ENCODE measurements around the gene SIRT2. TPM values are rescaled to one million over a fixed set of nuclear protein-coding genes. Genes with fewer than 3 reads are reported as not detected.

Gene SIRT2
- total RNA-seq, 1 donor from 2014 or later = 178 TPM

- DNase-seq = no peak
These were observed 21.4 kb upstream of the SIRT2 start for GRCh38 chr19:38920602-38921419.

DNA sequence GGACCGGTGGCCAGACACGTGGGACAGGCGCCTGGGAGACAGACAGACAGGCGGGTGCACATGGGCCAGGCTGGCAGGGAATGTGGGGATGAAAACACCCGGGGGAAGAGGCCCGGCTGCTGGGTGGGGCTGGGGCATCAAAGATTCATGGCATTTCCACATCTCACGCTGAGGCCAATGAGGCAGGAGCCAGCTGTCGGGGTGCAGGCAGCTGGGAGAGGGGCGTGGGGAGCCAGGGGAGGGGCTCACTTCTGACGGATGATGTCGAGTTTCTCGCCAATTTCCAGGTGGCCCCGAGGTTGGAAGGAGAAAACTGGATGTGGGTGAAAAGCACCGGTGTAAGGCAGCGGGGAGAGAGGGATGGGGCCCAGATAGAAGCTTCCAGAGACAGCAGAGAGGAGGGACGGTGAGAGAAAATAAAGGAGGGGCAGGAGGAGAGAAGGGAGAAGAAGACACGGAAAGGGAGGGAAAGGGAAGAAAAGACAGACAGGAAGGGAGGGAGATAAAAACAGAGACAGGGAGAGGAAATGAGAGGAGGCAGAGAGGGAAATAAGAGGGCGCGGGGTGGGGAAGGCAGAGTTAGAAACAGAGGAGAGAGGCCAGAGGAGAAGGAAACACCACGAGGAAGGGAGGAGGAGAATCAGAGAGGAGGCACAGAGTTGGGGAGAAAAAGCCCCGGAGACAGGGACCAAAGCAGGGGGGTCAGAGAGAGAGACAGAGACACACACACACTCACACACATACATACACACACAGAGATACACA lies 20.6 kb upstream of the SIRT2 start:
- DNase-seq = peak; percentile 60

- DNase-seq = no peak
These were observed 19.1 kb upstream of the SIRT2 start for GRCh38 chr19:38918526-38918925.

DNA sequence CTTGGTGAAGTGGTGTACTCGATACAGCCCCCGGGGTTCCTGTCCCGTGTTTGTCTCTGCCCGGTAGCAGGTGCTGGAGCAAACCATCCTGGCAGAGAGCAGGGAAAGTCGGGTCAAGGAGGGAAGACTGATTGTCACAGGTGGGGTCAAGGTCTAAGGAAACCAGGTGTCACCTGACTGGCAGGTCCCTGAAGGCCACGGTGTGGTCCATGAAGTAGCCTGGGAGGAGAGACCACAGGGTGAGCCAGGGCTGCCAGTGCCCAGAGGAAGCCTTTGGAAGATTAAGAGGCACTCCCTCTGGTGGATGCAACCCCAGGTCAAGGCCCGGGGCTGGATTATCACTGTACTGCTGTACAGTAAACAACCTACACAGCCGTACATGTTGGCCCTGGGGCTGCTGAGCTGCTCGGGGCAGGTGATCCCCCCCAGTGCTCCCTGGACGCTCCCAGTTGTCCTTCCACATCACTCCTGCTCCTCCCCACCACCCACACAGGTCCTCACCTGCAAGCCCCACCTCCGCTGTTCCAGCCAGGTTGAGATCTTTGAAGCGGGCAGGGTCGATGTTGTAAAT lies 18.6 kb upstream of the SIRT2 start:
- no peak for DNase-seq

DNA sequence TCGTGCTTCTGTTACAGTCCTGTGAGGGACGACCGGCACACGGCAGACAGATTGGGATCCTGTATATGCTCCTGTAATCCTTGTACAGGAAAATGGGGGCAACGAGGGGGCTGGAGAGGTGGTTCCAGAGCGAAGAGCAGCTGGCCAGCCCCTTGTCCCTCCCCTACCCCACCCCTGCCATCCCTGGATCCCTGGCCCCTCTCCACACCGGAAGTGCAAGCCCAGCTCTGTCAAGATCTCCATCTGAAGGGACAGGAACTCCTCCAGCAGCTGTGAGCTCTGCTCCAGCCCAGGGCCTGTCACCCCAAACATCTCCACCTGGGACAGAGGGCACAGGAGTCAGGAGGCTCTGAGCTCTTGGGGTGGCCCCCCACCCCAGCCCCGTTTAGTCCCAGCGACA lies 18.1 kb upstream of the SIRT2 start:
- DNase-seq = no peak

DNA sequence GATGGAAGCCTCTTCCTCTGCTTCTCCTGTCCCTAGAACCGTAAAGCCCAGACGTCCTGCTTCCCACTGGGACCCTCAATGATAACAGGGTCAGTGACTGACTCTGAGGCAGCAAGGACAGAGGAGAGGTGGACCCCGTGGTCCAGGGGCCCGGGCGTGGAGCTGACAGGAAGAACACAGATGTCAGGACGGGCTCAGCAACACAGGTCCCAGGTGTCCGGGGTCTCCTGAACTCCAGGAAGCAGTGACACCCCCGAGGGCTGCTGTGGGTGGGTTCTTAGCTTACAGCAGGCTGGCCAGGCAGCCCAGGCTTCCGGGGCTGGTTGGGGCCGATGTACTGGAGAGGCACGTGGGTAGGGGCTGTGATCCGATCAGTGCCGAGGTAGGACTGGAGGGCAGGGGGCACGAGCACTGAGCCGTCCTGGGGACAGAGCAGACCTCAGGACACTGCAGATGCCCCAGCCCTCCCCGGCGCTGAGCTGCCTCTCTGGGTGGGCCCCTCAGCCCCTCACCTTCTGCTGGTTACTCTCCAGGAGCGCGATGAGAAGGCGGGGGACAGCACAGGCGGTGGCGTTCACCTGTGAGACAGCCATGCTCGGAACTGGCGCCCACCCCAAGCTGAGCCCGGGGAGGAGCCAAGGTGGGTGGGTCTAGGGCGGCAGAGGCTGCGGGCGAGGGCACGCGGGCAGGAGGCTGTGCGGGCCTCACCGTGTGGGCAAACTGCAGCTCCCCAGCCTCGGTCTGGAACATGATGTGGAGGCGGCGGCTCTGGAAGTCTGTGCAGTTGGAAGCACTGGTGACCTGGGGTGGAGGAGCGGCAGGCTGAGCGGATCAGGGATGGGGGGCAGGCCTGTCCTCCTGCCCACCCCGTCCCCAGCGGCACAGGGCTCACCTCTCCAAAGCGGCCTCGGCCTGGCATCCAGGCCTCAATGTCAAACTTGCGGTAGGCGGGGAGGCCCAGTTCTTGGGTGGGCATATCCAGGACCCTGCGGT lies 16.2 kb upstream of the SIRT2 start:
- DNase-seq = no peak

DNA sequence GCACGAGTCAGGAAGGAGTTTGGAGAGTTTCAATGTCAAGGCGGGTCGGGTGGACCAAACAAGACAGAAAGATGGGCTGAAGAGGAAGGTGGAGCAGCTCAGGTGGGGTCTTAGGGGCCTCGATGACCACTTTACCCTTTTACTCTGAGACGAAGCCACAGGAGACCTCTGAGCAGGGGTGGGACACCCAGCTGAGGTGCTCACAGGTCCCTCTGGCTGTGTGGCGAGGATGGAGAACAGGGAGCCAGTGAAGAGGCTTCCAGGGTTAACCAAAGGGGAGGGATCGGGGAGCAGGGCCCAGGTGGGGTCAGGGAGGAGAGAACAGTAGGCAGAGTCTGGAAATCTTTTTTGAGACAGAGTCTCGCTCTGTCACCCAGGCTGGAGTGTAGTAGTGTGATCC lies 14.5 kb upstream of the SIRT2 start:
- no peak for DNase-seq

DNA sequence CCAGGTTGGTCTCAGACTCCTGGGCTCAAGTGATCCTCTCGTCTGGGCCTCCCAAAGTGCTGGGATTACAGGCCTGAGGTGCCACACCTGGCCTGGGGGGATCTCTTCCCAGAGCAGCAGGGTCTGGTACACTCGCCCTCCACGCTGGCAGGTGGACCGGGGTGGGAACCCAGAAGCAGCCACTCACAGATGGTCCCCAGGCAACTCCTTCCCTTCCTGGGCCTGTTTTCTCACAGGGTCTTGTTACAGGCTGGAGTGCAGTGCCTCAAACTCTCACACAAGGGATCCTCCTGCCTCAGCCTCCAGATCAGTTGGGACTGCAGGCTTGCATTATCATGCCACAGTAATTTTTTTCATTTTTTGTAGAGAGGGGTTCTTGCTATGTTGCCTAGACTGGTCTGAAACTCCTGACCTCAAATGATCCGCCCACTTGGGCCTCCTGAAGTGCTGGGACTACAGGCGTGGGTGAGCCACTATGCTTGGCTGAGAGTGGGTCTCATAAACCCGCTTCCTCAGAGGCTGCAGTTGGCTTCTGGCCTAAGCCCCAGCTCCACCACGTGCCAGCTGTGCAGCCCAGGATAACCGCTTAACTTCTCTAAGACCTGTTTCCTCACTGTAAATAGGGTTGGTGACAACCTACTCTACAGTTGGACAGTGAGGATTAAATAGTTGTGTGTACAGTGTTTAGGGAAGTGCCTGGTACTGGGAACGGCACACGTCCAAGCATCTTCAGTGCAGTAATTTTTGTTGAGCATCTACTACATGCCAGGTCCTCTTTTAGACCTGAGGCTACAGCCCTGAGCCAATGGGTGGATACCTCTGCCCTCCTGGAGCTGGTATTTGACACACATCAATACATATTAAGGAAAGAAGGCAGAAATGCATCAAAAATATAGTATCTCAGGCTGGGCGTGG lies 13.4 kb upstream of the SIRT2 start:
- DNase-seq = no peak

GRCh38 chr19:38911388-38912001 lies 12.1 kb upstream of the SIRT2 start:
- no peak for DNase-seq

GRCh38 chr19:38910488-38910887 lies 11.1 kb upstream of the SIRT2 start:
- no peak for DNase-seq

- no peak for DNase-seq
These were observed 9.5 kb upstream of the SIRT2 start for GRCh38 chr19:38908911-38909310.

- DNase-seq = no peak
These were observed 8.3 kb upstream of the SIRT2 start for GRCh38 chr19:38907670-38908069.

DNA sequence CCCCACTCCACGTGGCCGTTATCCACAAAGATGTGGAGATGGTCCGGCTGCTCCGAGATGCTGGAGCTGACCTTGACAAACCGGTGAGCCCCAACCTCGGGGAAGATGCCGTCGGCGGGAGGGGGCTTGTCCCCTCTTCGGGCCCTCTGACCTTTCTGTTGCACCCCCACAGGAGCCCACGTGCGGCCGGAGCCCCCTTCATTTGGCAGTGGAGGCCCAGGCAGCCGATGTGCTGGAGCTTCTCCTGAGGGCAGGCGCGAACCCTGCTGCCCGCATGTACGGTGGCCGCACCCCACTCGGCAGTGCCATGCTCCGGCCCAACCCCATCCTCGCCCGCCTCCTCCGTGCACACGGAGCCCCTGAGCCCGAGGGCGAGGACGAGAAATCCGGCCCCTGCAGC lies 7.8 kb upstream of the SIRT2 start:
- no peak for DNase-seq

DNA sequence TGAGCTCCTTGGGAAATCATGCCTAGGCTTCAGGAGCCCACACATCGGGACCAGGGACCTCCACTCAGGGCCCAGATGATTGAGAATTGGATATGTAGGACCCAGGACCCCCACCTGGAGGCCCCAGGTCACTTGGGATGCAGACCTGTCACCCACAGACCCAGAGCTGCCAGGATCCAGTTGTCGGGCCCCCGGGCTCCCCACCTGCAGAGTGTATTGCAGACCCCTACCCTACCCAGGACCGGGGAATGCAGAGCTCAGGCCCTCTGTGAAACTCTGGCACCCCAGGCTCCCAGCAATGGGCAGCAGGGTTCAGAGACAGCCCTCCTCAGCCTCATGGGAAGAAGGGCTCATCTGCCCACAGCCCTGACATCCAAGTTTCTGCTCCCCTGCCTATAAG lies 6.2 kb upstream of the SIRT2 start:
- no peak for DNase-seq

DNA sequence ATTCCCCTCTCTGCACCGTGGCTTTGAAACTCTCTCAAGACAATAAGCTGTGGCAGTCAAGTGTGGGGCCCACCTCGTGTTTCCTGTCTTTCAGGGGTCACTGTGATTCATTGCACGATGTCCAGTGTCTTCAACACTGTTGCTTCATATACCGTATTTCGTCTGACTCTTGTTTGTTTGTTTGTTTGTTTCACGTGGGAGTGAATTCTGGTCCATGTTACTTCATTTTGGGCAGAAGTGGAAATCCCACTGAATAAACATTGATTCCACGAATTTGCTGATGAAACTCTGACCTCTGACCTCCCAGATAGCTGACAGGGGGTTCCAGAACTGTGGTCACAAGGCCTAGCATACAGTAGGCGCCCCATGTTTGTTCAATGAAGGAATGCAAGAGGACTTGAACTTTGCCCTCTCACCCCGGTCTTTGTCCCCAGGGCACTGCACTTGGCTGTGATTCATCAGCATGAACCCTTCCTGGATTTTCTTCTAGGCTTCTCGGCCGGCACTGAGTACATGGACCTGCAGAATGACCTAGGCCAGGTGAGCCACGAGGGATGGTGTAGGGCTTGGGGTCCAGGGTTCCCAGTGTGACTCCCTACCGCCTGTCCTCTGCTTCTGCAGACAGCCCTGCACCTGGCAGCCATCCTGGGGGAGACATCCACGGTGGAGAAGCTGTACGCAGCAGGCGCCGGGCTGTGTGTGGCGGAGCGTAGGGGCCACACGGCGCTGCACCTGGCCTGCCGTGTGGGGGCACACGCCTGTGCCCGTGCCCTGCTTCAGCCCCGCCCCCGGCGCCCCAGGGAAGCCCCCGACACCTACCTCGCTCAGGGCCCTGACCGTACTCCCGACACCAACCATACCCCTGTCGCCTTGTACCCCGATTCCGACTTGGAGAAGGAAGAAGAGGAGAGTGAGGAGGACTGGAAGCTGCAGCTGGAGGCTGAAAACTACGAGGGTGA lies 5.4 kb upstream of the SIRT2 start:
- DNase-seq = no peak

GRCh38 chr19:38901683-38902082 lies 2.3 kb upstream of the SIRT2 start:
- no peak for DNase-seq

GRCh38 chr19:38900743-38901190 lies 1.3 kb upstream of the SIRT2 start:
- DNase-seq = no peak

- no peak for DNase-seq
These were observed 798 bp upstream of the SIRT2 start for GRCh38 chr19:38900202-38900629.

- DNase-seq = no peak
These were observed 501 bp downstream of the SIRT2 start for GRCh38 chr19:38898788-38899446.
